Fibroblast of skin of left quadriceps (primary cell): Measurements from ENCODE around the gene RAC2.

Experiments used
- DNase-seq, 2 experiments: peaks; one replicate each; pipeline ENCODE4 v3.0.0-alpha.2; 2013; ENCODE audit warnings: low read depth in 2 of 2

Gene RAC2

DNA sequence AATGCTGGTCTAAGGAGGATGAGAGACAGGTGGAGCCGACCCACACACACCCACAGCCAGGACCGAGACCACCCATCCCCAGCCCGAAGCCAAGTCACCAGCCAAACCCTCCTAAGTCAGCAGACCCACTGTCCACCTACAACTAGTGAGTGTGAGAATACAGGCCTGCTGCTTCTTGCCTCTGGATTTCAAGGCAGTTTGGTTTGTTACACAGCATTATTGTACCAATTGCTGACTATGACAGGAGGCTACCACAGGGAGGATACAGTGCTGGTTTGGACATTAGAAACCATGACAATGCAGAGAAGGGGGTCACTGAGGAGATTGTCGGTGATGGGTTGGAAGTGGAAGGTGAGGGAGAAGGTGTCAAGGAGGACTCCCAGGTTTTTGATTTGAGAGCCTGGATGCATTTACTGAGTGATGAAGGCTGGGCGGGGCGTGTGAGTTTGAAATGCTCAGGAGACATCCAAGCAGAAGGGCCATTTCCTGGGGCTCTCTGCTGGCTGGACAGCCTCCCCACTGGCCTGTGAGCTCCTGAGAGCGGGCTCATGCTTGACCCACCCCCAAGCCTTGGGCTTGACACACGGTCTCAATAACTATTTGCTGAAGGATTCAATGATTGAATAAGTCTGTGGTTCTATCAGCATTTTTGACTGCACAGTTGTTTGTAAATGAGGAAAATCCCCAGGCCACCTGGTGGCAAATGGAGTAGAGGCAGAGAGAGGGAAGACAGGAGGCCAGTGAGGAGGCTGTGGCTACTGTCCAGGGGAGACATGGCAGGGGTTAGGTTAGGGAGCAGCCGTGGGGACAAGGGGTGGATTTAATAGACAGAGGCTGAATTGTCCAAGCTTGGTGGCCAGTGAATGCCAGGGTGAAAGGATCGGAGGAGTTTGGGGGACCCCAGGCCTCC lies 22.4 kb downstream of the RAC2 start:
- DNase-seq = no peak

GRCh38 chr22:37220543-37220981 lies 23.5 kb downstream of the RAC2 start:
- no peak for DNase-seq

DNA sequence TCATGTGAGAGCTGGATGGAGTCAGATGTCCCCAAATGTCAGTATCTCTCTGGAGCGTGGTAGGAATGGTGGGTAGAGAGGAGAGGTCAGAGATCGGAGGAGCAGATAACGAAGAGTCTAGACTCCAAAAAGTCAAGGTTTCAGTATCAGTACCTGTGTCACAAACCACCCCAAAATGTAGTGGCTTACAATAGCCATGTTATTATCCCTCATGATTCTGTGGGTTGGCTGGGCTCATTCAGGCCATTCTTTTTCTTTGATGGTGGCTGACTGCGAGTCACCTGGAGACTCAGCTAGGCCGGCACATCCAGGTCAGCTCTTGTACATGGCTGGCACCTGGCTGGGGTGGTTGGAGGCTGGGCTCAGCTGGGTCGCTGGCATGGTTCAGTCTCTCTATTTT lies 24.5 kb downstream of the RAC2 start:
- DNase-seq = no peak

DNA sequence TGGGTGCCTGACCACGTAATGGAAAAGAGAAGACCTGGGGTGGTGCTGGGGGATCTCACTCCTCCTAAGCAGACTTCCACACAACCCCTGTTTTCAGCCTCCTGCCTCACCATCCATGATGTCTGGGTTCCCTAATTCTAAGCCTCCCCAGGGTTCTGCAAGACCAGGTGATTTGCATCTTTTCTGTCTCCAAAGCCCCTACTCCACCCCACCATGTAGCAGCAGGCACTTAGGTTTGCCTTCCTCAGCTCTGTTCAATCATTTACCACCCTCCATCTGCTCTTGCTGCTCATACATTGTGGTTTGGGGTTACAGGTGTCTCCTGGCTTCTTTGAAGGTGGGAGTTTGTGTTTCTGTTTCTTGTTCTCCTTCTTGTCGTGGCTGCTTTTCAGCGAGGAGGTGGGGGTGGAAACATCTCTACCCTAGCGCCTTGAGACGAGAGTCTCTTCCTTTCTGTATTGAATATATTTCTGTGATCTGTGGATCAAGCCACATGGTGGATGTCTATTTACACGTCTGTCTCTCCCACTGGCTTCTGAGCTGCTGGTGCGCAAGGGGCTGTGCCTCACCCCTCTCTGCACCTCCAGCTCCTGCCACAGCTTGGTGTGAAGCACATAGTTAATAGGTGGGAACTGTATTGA lies 25.2 kb downstream of the RAC2 start:
- DNase-seq = no peak

- DNase-seq = no peak
These were observed 25.7 kb downstream of the RAC2 start for GRCh38 chr22:37218399-37218770.

GRCh38 chr22:37215890-37216289 lies 28.2 kb downstream of the RAC2 start:
- no peak for DNase-seq

- DNase-seq = no peak
These were observed 29.4 kb downstream of the RAC2 start for GRCh38 chr22:37214731-37215030.

DNA sequence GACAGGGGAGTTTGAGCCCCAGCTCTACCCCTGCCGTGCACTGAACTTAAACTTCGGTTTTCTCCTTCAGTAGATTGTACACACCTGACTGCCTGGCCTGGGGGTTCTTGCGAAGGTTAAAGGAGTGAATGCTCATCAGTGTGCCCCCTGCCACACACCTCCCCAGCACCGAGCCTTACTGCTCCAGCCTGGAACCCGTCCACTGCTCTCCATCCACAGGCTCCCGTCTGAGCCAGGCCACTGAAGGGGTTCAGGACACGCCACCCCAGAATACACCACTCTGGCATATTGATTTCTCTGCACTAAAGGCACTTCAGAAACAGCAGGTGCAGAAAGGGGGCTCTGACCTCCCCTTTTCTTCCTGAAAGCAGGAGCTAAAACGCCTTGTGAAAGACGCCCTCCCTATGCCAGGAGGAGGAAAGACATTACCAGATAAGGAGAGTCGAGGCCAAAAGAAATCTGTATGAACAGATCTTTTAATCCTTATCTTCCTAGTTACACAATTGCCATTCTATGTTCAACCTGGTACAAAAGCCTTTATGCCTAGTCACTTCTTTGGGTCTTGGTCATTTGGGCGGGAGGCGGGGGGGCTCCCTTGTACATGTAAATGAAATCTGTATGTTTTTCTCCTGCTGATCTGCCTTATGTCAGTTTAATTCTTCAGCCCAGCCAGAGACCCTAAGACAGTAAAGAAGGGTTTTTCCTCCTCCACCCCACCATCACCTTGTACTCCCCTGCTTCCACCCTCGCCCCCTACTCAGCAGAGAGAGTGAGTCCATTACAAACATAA lies 29.9 kb downstream of the RAC2 start:
- DNase-seq = no peak

DNA sequence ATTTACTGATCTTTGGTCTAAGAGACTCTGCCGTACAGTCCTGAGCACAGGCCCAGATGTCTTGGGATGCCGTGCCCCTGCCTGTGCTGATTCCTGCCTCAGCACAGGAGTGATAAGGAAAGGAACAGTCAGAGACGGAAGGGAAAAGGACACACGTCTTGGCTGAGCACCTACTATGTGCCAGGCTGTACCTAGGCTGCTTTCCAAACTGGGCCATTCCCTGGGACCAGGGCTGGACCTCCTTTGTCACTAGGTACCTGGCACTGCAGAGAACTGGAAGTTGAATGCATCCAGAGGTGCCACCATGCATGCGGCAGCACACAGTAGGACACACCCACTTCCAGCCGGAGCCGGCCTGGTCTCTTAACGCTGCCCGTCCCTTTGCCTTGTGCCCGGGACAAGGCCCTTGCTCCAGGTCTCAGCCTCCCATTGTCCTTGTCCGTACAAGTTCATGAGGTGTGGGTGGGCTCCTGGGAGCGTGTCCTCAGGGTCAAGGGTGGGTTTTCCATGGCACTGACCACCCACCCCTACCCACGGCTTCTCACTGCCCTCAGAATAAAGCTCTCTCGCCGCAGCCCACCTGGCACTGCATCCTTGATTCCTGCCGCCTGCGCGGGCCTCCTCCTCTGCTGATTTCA lies 30.7 kb downstream of the RAC2 start:
- no peak for DNase-seq

DNA sequence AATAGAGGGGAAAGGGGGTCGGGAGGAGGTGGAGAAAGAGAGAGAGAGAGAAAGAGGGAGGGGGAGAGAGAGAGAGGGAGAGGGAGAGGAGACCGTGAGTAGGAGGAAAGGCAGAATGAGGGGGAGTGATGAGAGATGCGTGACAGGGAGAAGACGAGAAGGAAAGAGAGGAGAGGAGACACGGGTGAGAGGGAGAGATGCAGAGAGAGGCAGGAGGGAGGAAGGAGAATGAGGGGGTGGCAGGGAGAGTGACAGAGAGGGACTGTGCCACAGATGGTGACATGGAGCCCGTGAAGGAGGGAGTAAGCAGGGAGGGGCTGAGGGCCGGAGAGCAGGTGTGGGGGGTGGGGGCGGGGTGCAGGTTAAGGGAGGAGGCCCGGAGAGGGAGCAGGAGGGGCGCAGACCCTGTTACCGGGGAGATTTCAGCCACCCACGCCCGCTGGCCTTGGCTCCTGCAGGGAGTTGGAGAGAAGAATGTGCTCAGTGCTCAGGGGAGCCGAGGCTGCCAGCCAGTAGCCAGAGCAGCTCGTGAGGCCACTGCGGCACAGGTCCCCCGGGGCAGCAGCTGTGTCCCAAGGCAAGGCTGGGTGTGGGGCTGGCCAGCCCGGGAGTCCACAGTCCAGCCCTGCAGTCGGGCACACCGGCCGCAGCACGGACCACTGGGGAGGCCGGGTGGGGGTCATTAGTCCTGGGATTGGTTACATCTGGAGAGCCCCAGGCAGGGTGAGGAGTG lies 31.7 kb downstream of the RAC2 start, which contains the start of gene SSTR3:
TSS of gene SSTR3 (minus strand) at position 304 of the 733 bp plus-strand sequence. CDS start 4,674 bp downstream, outside the sequence.
- DNase-seq = no peak

DNA sequence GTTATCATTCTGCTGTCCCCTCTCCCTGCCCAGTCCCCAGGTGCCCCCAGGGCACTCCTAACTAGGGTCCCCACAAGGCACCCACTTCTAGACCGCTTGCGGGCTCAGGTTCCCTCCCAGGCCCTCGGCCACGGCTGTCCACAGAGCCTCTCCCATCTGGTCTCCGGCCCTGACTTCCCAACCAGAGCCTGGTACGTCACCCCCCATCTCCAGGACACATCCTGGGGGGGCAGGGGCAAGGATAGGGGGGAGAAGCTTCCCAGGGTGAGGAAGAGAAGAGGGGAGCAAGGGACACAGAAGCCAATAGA lies 32.2 kb downstream of the RAC2 start:
- DNase-seq = no peak

DNA sequence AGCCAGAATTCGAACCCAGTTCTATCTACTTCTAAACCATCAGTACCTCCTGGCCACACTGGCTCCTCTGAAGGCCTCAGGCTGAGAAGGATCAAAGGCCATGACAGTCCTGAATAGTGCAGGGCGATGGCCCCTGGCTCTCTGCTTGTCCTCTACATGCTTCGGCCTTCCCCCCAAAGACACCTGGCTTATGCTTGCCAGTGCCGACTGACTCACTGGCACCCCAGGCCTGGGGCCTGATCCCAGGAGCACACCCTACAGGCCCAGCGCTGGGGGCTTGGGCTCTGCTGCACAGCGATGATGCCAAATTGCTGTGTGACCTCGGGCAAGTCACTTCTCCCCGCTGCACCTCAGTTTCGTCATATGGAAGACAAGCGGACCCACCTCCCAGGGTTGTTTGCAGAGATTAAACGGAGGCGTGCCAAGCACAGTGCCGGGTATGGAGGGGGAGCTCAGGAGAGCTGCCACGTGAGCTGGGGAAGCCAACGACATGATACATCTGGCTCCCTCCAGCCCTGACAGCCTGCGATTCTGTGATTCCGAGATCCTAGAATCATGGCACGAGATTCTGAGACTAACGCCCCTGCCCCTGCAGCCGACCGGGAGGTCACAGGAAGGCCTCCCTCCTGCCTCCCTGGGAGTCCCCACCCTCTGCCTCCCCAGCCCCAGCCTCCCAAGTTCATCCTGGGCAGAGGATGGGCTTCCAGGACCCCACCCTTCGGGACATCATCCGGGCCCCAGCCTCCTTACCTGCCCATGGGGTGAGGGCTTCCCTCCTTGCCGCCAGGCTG lies 32.8 kb downstream of the RAC2 start:
- DNase-seq = no peak

- no peak for DNase-seq
These were observed 33.8 kb downstream of the RAC2 start for GRCh38 chr22:37210041-37210803.

DNA sequence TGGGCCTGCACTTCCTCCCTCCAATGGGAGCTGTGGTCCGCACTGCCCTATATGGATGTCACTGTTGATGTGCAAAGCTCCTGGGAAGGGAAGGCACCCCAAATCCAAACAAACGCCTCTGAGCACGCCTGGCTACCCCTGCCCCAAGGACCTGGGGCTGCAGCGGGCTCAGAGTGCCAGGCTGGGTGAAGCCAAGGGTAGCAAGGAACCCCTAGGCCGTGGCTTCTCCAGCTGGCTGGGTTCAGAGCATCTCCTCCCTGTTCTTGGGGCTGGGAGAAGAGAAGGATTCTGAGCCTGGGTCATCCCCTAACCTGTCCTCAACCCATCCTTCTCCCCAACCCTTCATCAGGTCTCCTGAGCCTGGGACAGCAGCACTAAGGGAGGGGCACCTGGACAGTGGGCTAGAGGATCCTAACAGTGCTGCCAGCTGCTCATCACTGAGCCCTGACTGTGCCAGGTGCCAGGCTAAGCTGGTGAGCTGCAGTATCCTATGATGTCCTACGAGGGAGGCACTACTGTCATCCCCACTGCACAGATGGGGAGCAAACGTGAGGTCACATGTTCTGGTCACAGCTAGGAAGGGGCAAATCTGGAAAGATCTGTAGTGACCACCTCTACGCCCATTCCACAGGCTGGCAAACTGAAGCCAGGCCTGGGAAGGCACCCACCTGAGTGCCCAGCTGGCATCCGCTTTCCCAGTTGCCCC lies 34.8 kb downstream of the RAC2 start:
- no peak for DNase-seq

DNA sequence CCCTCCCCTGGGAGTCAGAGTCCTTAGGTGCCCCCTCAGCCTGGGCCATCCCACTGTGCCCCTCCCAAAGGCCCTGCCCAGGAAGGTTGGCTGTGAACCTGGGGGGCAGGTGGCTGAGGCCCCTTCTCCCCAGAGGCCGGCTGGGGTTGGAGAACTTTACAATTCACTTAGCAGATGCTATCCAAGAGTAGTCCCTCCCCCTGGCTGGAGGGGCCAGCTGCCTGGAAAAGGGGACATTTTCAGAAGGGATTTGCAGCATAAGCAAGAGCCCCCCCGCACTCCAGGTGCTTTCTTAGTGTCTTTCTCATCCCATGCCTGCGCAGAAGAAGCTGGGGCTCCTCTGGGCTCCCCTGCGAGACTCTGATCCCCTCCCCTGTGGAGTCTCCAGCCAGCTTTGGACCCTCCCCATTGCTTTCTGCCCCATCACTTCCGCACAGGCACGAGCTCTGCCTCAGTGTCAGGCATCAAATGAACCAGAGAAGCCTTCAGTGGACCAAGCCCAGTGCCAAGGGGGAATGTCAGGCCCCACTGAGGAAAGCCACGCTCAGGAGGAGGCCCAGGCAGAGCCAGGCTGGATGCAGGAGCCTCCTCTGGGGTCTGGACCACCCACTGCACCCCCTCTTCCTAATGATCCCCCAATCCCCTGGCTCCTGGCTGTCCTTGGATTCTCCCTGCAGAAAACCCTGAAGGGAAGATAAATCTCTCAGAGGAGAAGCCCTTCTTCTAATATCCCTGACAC lies 35.5 kb downstream of the RAC2 start:
- DNase-seq = no peak

DNA sequence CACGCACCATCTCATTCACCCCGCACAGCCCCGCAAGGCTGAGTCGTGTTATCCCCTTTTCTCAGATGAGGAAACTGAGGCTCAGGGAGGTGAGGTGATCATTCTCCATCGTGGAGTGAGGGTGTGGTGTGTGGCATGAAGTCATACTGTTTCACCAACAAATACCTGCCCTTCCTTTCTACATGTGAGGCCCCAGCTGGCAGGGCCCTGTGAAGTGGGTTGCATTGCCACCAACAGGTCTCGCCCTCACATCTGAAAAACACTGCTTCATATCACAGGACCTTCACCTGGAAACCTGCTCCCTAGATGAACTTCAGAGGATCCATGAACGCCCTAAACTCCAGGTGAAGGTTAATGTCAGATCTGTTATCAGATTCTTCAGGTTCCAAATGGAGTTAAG lies 36.1 kb downstream of the RAC2 start:
- DNase-seq = no peak

- no peak for DNase-seq
These were observed 36.9 kb downstream of the RAC2 start for GRCh38 chr22:37206841-37207821.
